NCI-H345 (cell line): ENCODE results near the gene RETREG3.
A peak's percentile ranks its signal among the peaks of the same experiment; 100 is the strongest.

Experiments used
- DNase-seq: peaks from one replicate; lab custom pipeline; 2025; lab: John Stamatoyannopoulos, UW

RETREG3 gene

DNA sequence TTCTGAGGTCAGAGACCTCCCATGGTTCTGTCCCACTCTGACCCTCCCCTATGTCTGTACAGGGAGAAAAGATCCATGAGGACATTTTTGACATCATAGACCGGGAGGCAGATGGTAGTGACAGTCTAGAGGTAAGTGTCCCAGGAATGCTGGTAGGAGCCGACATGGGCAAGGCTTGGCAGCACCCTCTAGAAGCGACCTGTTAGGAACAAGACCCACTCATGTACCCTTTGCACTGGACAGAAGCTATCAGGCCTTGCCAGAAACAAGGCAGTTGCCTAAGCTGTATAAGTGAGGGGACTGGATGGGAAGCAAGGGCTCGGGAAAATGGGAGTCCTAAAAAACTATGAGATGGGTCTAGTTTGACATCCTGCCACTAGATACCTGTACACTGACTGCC is 2.8 kb upstream of the RETREG3 start:
- no peak for DNase-seq

- peak; percentile 34 for DNase-seq
Measured at GRCh38 chr17:42609814-42610801, 934 bp upstream of the RETREG3 start.

DNA sequence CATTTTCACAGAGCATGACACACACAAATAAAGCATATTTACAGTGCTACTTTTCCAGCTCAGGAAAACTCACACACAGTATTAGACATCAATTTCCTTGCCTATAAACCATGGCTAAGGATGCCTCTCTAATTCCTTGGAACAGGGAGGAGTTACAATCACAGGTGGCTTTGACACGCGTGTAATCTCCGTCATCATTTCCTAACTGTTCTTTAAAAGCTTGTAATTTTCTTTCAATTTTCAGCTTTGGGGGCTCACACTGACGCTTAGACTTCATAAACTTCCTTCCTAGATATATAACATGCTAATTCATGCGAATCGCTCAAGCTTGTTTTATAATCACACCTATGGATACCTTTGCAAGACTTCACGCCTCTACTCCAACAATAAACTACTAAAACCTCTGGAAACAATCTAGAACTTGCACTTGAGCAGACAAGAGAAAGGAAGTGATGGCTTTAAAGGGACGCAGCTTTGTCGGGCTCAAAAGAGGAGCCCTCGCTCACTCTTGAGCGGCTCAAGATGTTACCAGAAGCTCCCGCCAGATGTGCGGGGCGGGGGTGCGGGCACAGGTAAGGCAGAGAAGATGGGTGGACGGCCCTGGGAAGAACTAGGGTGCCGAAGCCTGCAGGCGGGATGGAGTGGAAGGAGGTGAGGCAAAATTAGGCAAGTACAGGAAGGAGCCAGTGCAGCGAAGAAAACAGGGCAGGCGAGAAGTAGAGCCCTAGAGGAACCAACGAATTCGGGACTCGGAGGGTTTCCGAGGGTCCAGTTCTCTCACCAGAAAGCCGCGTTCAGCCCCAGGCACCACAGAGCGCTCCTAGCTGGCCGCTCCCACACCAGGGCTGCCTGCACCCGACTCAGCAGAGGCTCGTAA is 631 bp downstream of the RETREG3 start:
- no peak for DNase-seq

- DNase-seq: no peak
Measured at GRCh38 chr17:42607769-42608168, 1.4 kb downstream of the RETREG3 start.

GRCh38 chr17:42603318-42603717 is 5.9 kb downstream of the RETREG3 start:
- DNase-seq: no peak

GRCh38 chr17:42598905-42599304 is 10.3 kb downstream of the RETREG3 start:
- no peak for DNase-seq

- no peak for DNase-seq
Measured at GRCh38 chr17:42596386-42596785, 12.8 kb downstream of the RETREG3 start.

- DNase-seq: no peak
Measured at GRCh38 chr17:42591411-42591810, 17.8 kb downstream of the RETREG3 start.

- no peak for DNase-seq
Measured at GRCh38 chr17:42590886-42591285, 18.3 kb downstream of the RETREG3 start.

DNA sequence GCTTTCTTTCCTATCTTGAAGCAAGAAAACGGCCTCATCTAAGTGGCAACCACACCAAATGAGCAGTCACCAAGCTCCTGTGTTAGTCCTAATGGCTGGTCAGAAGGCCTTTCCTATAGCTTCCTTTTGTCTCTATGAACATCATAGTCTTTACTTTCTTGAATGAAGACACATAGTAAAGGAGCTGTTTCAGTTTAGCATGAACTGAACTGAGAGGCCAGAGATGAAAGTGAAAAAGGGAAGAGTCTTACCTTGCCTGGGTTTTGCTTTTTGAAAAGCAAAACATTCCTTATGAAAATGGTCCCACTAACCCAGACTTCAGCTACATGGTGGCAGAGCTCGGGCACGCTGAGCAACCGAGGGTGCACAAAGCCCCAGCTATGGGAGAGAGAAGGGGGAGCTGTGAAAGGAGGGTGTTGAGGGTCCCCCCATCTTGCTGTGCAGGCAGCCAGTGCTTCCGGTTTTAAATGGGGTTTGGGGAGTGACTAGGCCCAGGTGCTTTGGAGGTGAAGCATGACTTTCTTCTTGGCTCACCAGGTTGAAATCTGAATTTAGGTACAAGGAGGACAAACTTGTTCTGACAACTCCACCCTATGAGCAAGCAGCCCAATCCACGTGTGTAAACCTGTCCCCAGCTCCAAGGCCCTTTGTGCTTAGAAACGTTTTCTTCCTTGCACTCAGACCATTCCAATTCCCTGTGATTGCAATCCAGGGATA is 22.5 kb downstream of the RETREG3 start:
- no peak for DNase-seq

DNA sequence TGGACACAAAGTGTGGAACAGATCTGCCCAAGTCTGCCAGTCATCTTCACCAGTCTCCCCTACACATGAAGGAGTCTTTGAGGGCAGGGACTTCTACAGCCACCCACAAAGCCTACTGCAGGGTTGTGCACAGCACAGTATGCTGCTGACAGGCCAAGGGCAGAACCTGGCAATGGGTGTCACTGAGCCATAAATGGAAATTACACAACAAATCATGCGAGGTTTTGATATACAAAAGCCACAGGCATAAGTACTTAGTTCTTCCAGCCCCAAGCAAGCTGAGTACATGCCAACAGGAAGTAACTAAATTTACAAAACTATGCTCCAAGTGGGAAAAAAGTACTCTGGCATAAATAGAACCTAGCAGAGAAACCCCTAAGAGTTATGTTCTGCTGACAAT is 23.8 kb downstream of the RETREG3 start:
- no peak for DNase-seq

DNA sequence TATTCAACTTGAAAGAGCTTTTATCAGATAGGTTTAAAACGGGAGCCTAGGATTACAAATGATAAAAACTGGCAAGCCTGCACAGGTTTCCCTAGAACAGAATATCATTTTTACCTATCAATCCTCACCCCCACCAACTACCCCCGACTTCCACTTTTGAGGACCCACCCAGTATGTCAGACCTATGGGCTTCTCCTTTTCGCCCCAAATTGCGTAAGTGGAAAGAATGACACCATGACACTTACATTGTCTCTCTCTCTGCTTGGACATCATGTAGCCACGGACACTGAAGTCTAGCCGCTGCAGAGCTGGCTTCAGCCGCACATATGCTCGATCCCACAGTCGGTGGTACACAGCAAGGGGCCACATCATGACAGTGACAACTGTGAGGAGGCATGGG is 24.3 kb downstream of the RETREG3 start:
- DNase-seq: no peak

GRCh38 chr17:42581744-42582270 is 27.4 kb downstream of the RETREG3 start:
- no peak for DNase-seq

- DNase-seq: no peak
Measured at GRCh38 chr17:42579794-42580551, 29.2 kb downstream of the RETREG3 start.

DNA sequence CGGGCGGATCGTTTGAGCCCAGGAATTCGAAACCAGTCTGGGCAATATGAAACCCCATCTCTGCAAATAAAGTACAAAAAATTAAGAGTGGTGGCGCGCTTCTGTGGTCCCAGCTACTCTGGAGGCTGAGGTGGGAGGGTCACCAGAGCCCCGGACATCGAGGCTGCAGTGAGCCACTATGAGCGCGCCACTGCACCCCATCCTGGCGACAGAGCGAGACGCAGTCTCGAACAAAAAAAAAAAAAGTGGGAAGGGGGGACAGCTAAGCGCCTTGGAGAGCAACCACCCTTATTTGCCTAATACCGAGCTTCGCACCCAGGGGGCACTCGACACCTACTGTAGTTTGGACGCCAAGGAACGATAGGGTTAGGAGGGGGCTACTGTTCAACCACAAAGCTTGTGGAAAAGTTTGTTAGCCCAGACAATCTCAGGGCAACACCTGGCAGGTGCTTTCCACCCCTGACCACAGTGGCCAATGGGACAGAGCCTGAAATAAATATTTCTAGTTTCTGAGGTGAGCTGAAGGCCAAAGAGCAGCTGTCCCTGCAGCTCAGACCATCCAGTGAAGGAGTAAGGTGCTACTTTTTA is 30.8 kb downstream of the RETREG3 start:
- peak; percentile 76 for DNase-seq

DNA sequence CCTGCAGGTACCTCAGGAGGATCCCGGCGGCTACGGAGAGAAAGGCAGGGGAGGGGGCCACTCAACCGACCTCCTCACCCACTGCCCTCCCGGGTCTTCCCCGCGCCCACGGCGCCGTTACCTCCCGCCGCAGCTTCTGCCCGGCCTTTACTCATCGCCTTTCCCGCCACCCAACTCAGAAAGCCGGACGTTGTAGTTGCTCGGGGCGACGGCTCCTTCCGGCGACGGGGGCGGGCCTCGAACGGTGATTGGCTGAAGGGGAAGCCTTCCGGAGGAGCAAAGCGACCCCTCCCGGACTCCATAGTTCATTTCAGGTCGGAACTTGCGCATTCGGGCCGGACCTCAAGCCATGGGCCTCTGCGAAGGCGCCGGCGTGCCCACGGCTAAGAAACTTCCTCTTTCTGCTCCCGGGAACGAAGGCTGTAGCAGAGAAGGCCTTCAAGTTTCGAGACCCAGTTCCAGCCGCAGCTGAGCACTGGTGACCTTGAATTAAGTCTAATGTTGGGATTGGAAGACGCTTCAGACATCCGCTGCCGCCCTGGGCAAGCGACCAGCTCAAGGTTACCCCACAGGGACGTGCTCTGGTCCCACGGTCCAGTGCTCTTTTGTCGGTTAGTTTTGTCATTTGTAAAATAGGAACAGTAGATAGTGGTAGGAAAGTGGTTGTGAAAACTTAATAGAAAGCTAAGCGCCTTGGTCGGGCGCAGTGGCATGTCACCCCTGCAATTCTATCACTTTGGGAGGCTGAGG is 31.5 kb downstream of the RETREG3 start, which contains the start of gene PSMC3IP:
PSMC3IP (minus strand) TSS at position 198 of the 750 bp plus-strand sequence; CDS start at position 155, 43 bp downstream.
- DNase-seq: peak; percentile 93

DNA sequence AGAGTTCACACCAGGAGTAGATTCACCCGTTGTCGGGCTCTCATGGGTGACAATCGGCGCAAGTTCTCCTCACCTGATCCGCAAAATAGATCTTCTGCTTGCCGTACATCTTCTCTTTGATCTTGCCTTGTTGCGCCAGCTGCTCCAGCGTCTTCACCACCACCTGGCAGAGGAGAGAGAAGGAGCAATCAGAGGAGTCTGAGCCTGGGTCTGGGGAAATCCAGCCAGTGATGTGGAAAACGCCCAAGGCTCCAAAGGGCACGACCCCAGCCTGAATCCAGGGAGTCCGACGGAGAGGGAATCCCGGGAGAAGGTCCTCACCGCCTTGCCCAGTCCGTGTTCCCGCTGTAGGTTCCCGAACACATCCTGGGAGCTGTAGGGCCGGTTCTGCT is 32.0 kb downstream of the RETREG3 start:
- no peak for DNase-seq

- no peak for DNase-seq
Measured at GRCh38 chr17:42574463-42574862, 34.7 kb downstream of the RETREG3 start.

- no peak for DNase-seq
Measured at GRCh38 chr17:42573095-42573494, 36.1 kb downstream of the RETREG3 start.
